Caco-2 (cell line): ENCODE data around the gene BRD7. TPM values are rescaled to one million over a fixed set of nuclear protein-coding genes. Genes with fewer than 3 reads are reported as not detected.

Source experiments
- BruUV-seq: library from RNA; stranded (reverse); fragments of 400-500 nt; replicated peaks from 2 replicates; lab custom pipeline; 2021; lab: Mats Ljungman, UMichigan
- CTCF ChIA-PET: fragments of 300-600 bp; sonication (Branson Sonifier 250); formaldehyde crosslinking; loops from one replicate; lab custom pipeline; 2022; ENCODE audit warnings: antibody characterized with exemption; lab: Charles Lee
- POLR2A ChIA-PET: fragments of 300-600 bp; sonication (Branson Sonifier 250); formaldehyde crosslinking; loops from one replicate; lab custom pipeline; 2022; ENCODE audit warnings: antibody characterized with exemption; lab: Charles Lee
- DNase-seq, 2 experiments: peaks; one replicate each; pipeline versions ENCODE4 v3.0.0 to v3.0.0-alpha.2; 2020 to 2022
- H3K27me3 ChIP-seq: replicated peaks from 2 replicates; pipeline ENCODE4 v1.6.0; 2011; ENCODE audit warnings: low read length; ENCODE audit not compliant: control insufficient read depth, insufficient read depth
- H3K36me3 ChIP-seq: 2 replicates; pipeline ENCODE4 v1.5.1; 2011; ENCODE audit warnings: low read length; ENCODE audit not compliant: control insufficient read depth, insufficient read depth
- H3K4me1 ChIP-seq: fragments of 250-450 bp; sonication (Bioruptor Pico); 2 replicates; pipeline ENCODE4 v1.5.1; 2020; ENCODE audit warnings: mild to moderate bottlenecking
- H3K4me3 ChIP-seq: 2 replicates; pipeline ENCODE4 v1.5.1; 2011; ENCODE audit warnings: low read depth, mild to moderate bottlenecking, control low read depth, low read length
- H3K9me3 ChIP-seq: fragments of 250-450 bp; sonication (Bioruptor Pico); 2 replicates; pipeline ENCODE4 v1.5.1; 2020; ENCODE audit warnings: mild to moderate bottlenecking, moderate library complexity
- H3K27ac Mint-ChIP-seq: one replicate; pipeline ENCODE4 v1.8.0; 2022; ENCODE audit warnings: mixed read lengths; ENCODE audit not compliant: unreplicated experiment
- H3K27me3 Mint-ChIP-seq: one replicate; pipeline ENCODE4 v1.8.0; 2022; ENCODE audit warnings: mixed read lengths; ENCODE audit not compliant: insufficient read depth, unreplicated experiment
- H3K36me3 Mint-ChIP-seq: one replicate; pipeline ENCODE4 v1.8.0; 2022; ENCODE audit warnings: mild to moderate bottlenecking, mixed read lengths; ENCODE audit not compliant: insufficient read depth, unreplicated experiment
- H3K4me1 Mint-ChIP-seq: one replicate; pipeline ENCODE4 v1.8.0; 2022; ENCODE audit warnings: low read depth, mixed read lengths; ENCODE audit not compliant: unreplicated experiment
- H3K4me3 Mint-ChIP-seq: one replicate; pipeline ENCODE4 v1.8.0; 2022; ENCODE audit warnings: mild to moderate bottlenecking, moderate library complexity, mixed read lengths; ENCODE audit not compliant: unreplicated experiment
- H3K9me3 Mint-ChIP-seq: one replicate; pipeline ENCODE4 v1.8.0; 2022; ENCODE audit warnings: mixed read lengths; ENCODE audit not compliant: unreplicated experiment
- intact Hi-C: fragments of 100-400 bp; cut with micrococcal nuclease; formaldehyde crosslinking; loops from one replicate; pipeline ENCODE4 v1.10.0; 2022; ENCODE audit not compliant: unreplicated experiment
- total RNA-seq: library from RNA; stranded (reverse); gene quantifications from 2 replicates; pipeline ENCODE4 v1.2.3, GENCODE V29; 2022
- TF ChIP-seq, protein P1 (sequence below), 2 experiments: fragments of 200-600 bp in 1 of 2; IDR thresholded peaks; 1 replicate in 1 of 2; 2 replicates in 1 of 2; pipeline versions ENCODE4 v1.5.1 to v1.8.0; 2011 to 2022; ENCODE audit warnings: antibody characterized with exemption in 1 of 2, control low read depth in 1 of 2, inconsistent platforms in 1 of 2, low read depth in 1 of 2, low read length in 1 of 2, mild to moderate bottlenecking in 1 of 2, moderate library complexity in 1 of 2; ENCODE audit not compliant: insufficient read depth in 1 of 2, severe bottlenecking in 1 of 2, unreplicated experiment in 1 of 2

The BRD7 gene
- total RNA-seq, 1 experiment from 2014 or later, result 170 TPM

DNA sequence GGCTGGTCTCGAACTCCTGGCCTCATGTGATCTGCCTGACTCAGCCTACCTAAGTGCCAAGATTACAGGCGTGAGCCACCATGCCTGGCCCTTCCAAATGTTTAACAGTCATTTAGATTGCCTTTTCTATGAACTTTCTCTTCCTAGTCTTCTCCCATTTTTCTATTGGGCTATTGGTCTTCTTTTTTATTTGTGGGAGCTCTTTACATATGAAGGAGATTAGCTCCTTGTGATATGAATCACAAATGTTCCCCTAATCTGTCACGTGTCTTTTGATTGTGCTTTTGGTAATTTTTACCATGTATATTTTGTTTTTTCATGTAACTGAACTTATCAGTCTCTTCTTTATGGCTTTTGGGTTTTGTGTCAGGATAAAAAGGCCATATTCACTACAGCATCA is 90.5 kb downstream of the BRD7 start:
- Histone ChIP-seq H3K4me3 (no peak overlapping the region), H3K27me3 (no peaks in the 10 kb centered on the region), H3K4me1 (0 out of 2 replicates have a peak, but pooled peaks cover 3% of the 10 kb centered on the region), H3K36me3 (no peaks in the 10 kb centered on the region), H3K9me3 (no peaks in the 10 kb centered on the region)
- peaks cover 6% of the 10 kb centered on the region for H3K36me3 Mint-ChIP-seq
- no peak overlapping the region for H3K27ac Mint-ChIP-seq
- POLR2A ChIA-PET, result no interaction called here
- CTCF ChIA-PET, result interaction anchor here (0.7 kb wide), 1 partner anchor 20 kb away, joined by 3 read pairs; no protein-coding TSS in a partner anchor
- no peak for DNase-seq
- BruUV-seq, result no TSS peak
- H3K4me3 Mint-ChIP-seq, result no peak overlapping the region
- intact Hi-C loops, result no loop called here
- peaks cover 9% of the 10 kb centered on the region for H3K9me3 Mint-ChIP-seq
- H3K27me3 Mint-ChIP-seq, result no peaks in the 10 kb centered on the region
- TF ChIP-seq, protein P1, sequence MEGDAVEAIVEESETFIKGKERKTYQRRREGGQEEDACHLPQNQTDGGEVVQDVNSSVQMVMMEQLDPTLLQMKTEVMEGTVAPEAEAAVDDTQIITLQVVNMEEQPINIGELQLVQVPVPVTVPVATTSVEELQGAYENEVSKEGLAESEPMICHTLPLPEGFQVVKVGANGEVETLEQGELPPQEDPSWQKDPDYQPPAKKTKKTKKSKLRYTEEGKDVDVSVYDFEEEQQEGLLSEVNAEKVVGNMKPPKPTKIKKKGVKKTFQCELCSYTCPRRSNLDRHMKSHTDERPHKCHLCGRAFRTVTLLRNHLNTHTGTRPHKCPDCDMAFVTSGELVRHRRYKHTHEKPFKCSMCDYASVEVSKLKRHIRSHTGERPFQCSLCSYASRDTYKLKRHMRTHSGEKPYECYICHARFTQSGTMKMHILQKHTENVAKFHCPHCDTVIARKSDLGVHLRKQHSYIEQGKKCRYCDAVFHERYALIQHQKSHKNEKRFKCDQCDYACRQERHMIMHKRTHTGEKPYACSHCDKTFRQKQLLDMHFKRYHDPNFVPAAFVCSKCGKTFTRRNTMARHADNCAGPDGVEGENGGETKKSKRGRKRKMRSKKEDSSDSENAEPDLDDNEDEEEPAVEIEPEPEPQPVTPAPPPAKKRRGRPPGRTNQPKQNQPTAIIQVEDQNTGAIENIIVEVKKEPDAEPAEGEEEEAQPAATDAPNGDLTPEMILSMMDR (IDR thresholded peaks at IDR 0.05; ENCODE audit: insufficient read depth in 1 of 2, low read depth in 1 of 2, low read length in 1 of 2, severe bottlenecking in 1 of 2, unreplicated experiment in 1 of 2), result no peak
- H3K4me1 Mint-ChIP-seq, result no peaks in the 10 kb centered on the region

DNA sequence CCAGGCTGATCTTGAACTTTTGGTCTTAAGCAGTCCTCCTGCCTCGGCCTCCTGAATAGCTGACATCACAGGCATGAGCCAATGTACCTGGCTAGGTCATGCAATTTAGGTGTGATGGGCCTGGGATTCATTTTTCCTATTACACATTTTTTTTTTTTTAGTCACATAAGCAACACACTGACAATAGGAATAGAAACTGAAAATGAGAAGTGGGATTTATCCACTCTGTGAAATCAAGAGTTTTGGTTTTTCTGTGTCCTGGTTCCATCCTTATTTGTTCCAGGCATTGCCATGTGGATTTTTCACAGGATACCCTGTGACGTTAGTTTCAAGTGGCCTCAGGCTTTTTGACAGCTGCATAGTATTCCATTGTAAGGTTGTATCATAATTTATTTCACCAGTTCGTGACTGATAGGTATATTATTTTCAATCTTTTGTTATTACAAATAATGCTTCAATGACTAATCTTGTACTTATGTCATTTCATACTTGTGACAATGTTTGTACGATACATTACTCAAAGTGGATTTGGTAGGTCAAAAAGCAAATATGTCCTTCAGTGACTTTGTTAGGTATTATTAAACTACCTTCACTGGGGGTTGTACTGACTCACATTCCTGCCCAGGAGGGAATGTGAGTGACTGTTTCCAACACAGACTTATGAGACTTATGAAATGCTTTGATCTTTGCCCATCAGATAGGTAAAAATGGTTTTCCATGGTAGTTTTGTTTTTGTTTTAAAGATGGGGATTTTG is 91.8 kb downstream of the BRD7 start:
- no peak overlapping the region for H3K4me3 ChIP-seq
- Mint-ChIP-seq H3K4me3 (no peak overlapping the region), H3K27ac (no peak overlapping the region), H3K9me3 (peaks cover 9% of the 10 kb centered on the region), H3K36me3 (peaks cover 6% of the 10 kb centered on the region), H3K27me3 (no peaks in the 10 kb centered on the region), H3K4me1 (no peaks in the 10 kb centered on the region)
- 0 out of 2 replicates have a peak, but pooled peaks cover 3% of the 10 kb centered on the region for H3K4me1 ChIP-seq
- no peaks in the 10 kb centered on the region; the same call in 1 of the 2 replicates for H3K36me3 ChIP-seq
- H3K9me3 ChIP-seq, result no peaks in the 10 kb centered on the region
- no peaks in the 10 kb centered on the region for H3K27me3 ChIP-seq
- CTCF ChIA-PET, result no interaction called here
- no peak for DNase-seq
- POLR2A ChIA-PET, result no interaction called here
- BruUV-seq, result no TSS peak
- intact Hi-C loops, result no loop called here
- TF ChIP-seq, protein P1 (IDR thresholded peaks at IDR 0.05; ENCODE audit: insufficient read depth in 1 of 2, low read depth in 1 of 2, low read length in 1 of 2, severe bottlenecking in 1 of 2, unreplicated experiment in 1 of 2), result no peak

DNA sequence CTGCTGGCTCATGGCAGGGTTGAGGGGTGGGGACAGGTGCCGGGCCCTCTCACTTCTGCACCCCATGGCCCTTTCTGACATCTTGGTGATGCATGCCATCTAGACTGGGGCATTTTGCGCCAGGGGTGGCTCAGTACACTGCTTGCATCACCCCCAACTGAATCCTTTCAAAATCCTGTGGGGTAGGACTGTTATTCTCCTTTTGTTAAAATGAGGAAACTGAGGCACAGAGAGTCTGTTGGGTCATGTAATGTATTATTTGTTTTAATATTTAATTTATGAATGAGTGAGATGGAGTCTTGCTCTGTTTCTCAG is 92.5 kb downstream of the BRD7 start:
- POLR2A ChIA-PET, result no interaction called here
- no peaks in the 10 kb centered on the region for H3K27me3 ChIP-seq
- no peaks in the 10 kb centered on the region for H3K9me3 ChIP-seq
- intact Hi-C loops, result no loop called here
- Mint-ChIP-seq H3K36me3 (peaks cover 8% of the 10 kb centered on the region), H3K27ac (no peak overlapping the region), H3K4me3 (no peak overlapping the region), H3K4me1 (no peaks in the 10 kb centered on the region), H3K9me3 (peaks cover 9% of the 10 kb centered on the region), H3K27me3 (no peaks in the 10 kb centered on the region)
- CTCF ChIA-PET, result no interaction called here
- no peak for DNase-seq
- H3K4me1 ChIP-seq, result 0 out of 2 replicates have a peak, but pooled peaks cover 3% of the 10 kb centered on the region
- no peak overlapping the region for H3K4me3 ChIP-seq
- BruUV-seq, result no TSS peak
- H3K36me3 ChIP-seq, result no peaks in the 10 kb centered on the region; the same call in 1 of the 2 replicates
- TF ChIP-seq, protein P1 (IDR thresholded peaks at IDR 0.05; ENCODE audit: insufficient read depth in 1 of 2, low read depth in 1 of 2, low read length in 1 of 2, severe bottlenecking in 1 of 2, unreplicated experiment in 1 of 2), result no peak
